ENCODE data around the gene TMX1. TPM values are rescaled to one million over a fixed set of nuclear protein-coding genes. Genes with fewer than 3 reads are reported as not detected.

Gene TMX1
- total RNA-seq, 1 donor = 66.0 TPM

DNA sequence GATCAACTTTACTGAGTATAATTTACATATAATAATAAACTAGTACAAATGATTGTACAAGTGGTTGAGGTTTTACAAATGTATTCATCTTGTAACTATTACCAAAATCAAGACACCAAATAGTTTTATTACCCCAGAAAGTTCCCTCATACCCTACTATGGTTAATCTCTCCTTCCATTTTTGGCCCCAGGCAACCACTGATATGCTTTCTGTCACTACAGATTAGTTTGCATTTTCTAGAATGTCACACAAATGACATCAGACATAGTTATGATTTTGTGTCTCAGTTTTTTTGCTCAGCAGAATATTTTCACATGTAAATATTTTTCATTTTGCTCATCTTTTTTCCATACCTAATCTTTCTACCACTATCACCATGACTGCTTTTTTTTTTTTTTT is 49.1 kb downstream of the TMX1 start:
- H3K4me3 ChIP-seq (ENCODE audit: low read depth, low read length) = no peak overlapping the region
- no peak for DNase-seq (ENCODE audit: low read depth)
- TF ChIP-seq, protein P1, sequence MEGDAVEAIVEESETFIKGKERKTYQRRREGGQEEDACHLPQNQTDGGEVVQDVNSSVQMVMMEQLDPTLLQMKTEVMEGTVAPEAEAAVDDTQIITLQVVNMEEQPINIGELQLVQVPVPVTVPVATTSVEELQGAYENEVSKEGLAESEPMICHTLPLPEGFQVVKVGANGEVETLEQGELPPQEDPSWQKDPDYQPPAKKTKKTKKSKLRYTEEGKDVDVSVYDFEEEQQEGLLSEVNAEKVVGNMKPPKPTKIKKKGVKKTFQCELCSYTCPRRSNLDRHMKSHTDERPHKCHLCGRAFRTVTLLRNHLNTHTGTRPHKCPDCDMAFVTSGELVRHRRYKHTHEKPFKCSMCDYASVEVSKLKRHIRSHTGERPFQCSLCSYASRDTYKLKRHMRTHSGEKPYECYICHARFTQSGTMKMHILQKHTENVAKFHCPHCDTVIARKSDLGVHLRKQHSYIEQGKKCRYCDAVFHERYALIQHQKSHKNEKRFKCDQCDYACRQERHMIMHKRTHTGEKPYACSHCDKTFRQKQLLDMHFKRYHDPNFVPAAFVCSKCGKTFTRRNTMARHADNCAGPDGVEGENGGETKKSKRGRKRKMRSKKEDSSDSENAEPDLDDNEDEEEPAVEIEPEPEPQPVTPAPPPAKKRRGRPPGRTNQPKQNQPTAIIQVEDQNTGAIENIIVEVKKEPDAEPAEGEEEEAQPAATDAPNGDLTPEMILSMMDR (IDR thresholded peaks at IDR 0.05; ENCODE audit: insufficient read depth, low read length) = no peak

DNA sequence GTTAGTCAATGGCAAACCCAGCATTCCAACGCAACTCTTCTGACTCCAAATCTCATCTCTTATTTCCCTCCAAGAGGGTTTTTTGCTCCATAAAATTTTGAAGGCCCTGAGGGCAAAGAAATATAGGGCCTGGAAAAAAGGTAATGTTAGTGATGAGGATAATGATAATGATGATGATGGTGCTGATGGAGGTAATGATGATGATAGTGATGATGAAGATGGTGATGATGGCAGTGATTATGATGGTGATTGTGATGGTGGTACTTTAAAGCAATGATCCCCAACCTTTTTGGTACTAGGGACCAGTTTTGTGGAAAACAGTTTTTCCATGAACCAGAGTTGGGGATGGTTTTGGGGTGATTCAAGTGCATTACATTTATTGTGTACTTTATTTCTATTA is 50.1 kb downstream of the TMX1 start:
- DNase-seq (ENCODE audit: low read depth) = no peak
- TF ChIP-seq, protein P1 (IDR thresholded peaks at IDR 0.05; ENCODE audit: insufficient read depth, low read length) = no peak
- no peak overlapping the region for H3K4me3 ChIP-seq (ENCODE audit: low read depth, low read length)

GRCh38 chr14:51291016-51291415 is 51.0 kb downstream of the TMX1 start:
- TF ChIP-seq, protein P1 (IDR thresholded peaks at IDR 0.05; ENCODE audit: insufficient read depth, low read length) = no peak
- no peak for DNase-seq (ENCODE audit: low read depth)

DNA sequence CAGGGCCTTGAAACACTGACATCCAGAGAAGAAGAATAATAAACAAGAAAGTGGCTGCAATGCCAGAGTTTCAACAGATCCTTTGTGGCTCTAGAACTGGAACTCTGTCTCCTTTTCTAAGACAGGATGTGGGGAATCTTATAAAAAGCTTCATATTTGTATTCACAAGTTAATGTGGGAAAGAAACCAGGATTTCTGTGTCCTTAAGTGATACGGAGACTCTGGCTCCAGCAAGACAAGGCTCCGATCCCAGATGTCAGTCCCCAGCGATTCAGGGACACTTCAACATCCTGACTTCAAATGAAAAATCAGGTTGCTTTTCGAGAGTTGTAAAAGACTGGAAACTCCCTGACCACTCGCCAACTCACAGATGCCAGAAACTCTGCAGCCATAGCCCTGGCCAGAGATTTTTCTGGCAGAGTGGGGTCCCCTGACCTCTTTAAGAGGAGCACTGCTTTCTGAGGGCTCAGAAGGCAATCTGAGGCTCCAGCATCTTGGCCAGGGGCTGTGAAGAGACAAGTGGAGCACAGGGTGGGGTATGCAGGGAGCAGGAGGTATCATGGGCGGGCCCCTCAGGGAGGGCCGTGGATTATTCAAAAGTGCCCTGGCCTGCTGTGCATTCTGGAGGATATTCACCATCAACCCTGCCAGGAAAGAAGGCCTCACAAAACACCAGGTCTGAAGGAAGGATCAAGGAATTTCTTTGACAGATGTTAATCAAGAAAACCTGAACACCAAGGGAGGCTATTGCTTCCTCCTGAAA is 53.3 kb downstream of the TMX1 start:
- DNase-seq (ENCODE audit: low read depth) = peak; percentile 93
- H3K4me3 ChIP-seq (ENCODE audit: low read depth, low read length) = no peak overlapping the region
- TF ChIP-seq, protein P1 (IDR thresholded peaks at IDR 0.05; ENCODE audit: insufficient read depth, low read length) = peak; percentile 13

More at GRCh38 chr14:51291016-51291415, 51.0 kb downstream of the TMX1 start:
- H3K4me3 ChIP-seq (ENCODE audit: low read depth, low read length) = no peak overlapping the region

DNA sequence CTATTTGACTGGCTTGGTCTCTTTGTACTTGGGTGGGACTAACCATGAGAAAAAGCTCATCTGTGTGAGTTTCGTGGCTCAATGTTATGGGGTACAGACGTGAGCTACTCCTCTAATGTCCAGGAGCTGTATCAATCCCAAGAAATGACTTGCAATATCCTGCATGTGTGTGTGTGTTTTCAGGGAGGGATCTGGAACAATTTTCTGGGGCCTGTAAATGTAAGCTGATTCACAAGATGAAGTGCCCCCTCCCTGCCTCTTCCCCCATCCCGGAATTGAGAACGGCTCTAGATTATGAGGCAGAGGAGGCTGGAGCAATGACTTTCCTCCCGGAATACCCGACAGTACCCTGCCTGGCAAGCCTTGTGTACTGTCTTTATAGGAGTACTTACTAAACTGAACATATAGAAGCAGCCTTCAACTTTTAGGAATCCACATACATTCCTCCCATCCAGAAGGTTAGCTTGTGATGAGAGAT is 53.9 kb downstream of the TMX1 start:
- peak; percentile 60 for DNase-seq (ENCODE audit: low read depth)
- no peak overlapping the region for H3K4me3 ChIP-seq (ENCODE audit: low read depth, low read length)
- TF ChIP-seq, protein P1 (IDR thresholded peaks at IDR 0.05; ENCODE audit: insufficient read depth, low read length) = no peak

GRCh38 chr14:51294951-51295525 is 55.0 kb downstream of the TMX1 start:
- DNase-seq (ENCODE audit: low read depth) = no peak
- TF ChIP-seq, protein P1 (IDR thresholded peaks at IDR 0.05; ENCODE audit: insufficient read depth, low read length) = no peak
- H3K4me3 ChIP-seq (ENCODE audit: low read depth, low read length) = no peak overlapping the region
